Left lung (tissue), 14 donors: ENCODE results near the gene SBF1. TPM values are rescaled to one million over a fixed set of nuclear protein-coding genes. Genes with fewer than 3 reads are reported as not detected.
A peak's percentile ranks its signal among the peaks of the same experiment; 100 is the strongest.

Experiments
- ATAC-seq: fragments of 200-7000 bp; cut with Tn5 transposase; one replicate; pipeline ENCODE4 v1.9.1; 2020; ENCODE audit warnings: moderate library complexity
- DNase-seq, 4 donors: peaks; one replicate each; pipeline ENCODE4 v3.0.0-alpha.2; 2013 to 2020
- H3K27ac ChIP-seq, 2 donors: fragments of 200-600 bp; sonication (generic) in 1 of 2; one replicate each; pipeline versions ENCODE4 v1.5.0 to v1.8.0; 2020 to 2021
- H3K27me3 ChIP-seq, 2 donors: fragments of 200-600 bp; sonication (generic) in 1 of 2; one replicate each; pipeline versions ENCODE4 v1.5.0 to v1.8.0; 2020 to 2021
- H3K36me3 ChIP-seq, 2 donors: fragments of 200-600 bp; sonication (generic) in 1 of 2; one replicate each; pipeline versions ENCODE4 v1.5.0 to v1.8.0; 2020 to 2021
- H3K4me1 ChIP-seq, 2 donors: fragments of 200-600 bp; one replicate each; pipeline ENCODE4 v1.8.0; 2021
- H3K4me3 ChIP-seq, 2 donors: fragments of 200-600 bp; sonication (generic) in 1 of 2; one replicate each; pipeline versions ENCODE4 v1.5.0 to v1.8.0; 2020 to 2021; ENCODE audit warnings: mild to moderate bottlenecking in 1 of 2
- H3K9me3 ChIP-seq, 2 donors: fragments of 200-600 bp; sonication (generic) in 1 of 2; one replicate each; pipeline versions ENCODE4 v1.5.0 to v1.8.0; 2020 to 2021
- CTCF ChIP-seq, 2 donors: fragments of 200-600 bp; sonication (generic) in 1 of 2; IDR thresholded peaks; one replicate each; pipeline versions ENCODE4 v1.5.0 to v1.8.0; 2021; ENCODE audit warnings: antibody characterized with exemption in 2 of 2
- intact Hi-C, 2 donors: fragments of 100-400 bp; cut with DNase I; formaldehyde crosslinking; loops; one replicate each; pipeline versions ENCODE4 v1.11.2 to v1.14.2; 2022
- long read RNA-seq, 12 donors: library from polyadenylated mRNA in 2 of 12; unstranded in 2 of 12; transcript quantifications; one replicate each; pipeline ENCODE4 v2.0.0 and lab custom pipeline, GENCODE V29; 2019 to 2026
- polyA plus RNA-seq, 6 donors: library from polyadenylated mRNA; unstranded; fragments of 120-200 nt; gene quantifications; one replicate each; pipeline ENCODE4 v1.2.1, GENCODE V29; 2013; ENCODE audit not compliant: insufficient read length in 6 of 6
- total RNA-seq, 2 donors: library from RNA; stranded (reverse); fragmentation: NEBNext Ultra II Directional; extraction: Animal tissue kit (Norgen Biotek cat#: 25700); gene quantifications; one replicate each; pipeline ENCODE4 v1.2.1, GENCODE V29; 2021
- donor health status: DM: no; HTN: yes; CAD: no.
- donor health status: DM: no; HTN: no; CAD: no.

SBF1 gene
- 10 to 100 TPM; 57.1 to 69.9 TPM for total RNA-seq
- polyA plus RNA-seq: 10 to 100 TPM; 31.6 to 47.4 (median 38.0) TPM
- long read RNA-seq, donor 1, full-length matches to known transcripts: 5 of 10 reads
- long read RNA-seq, donor 1, partial matches to known transcripts: 5 of 10 reads
- long read RNA-seq, donor 1, other reads (novel, unspliced or antisense): 0 of 10 reads
- long read RNA-seq, donor 2, partial matches to known transcripts: 7 of 9 reads
- long read RNA-seq, donor 2, other reads (novel, unspliced or antisense): 0 of 9 reads
- long read RNA-seq, donor 3, partial matches to known transcripts: 0 of 4 reads
- long read RNA-seq, donor 3, other reads (novel, unspliced or antisense): 0 of 4 reads
- long read RNA-seq, donor 4, partial matches to known transcripts: 1 of 2 reads
- long read RNA-seq, donor 4, other reads (novel, unspliced or antisense): 1 of 2 reads
- long read RNA-seq, donor 5, partial matches to known transcripts: 0 of 2 reads
- long read RNA-seq, donor 5, other reads (novel, unspliced or antisense): 0 of 2 reads
- long read RNA-seq, donor 6: 0 reads
- long read RNA-seq, donor 7, partial matches to known transcripts: 0 of 1 reads
- long read RNA-seq, donor 7, other reads (novel, unspliced or antisense): 0 of 1 reads
- long read RNA-seq, donor 8, partial matches to known transcripts: 5 of 7 reads
- long read RNA-seq, donor 8, other reads (novel, unspliced or antisense): 0 of 7 reads
- long read RNA-seq, donor 9: 0 reads
- long read RNA-seq, donor 10, partial matches to known transcripts: 2 of 3 reads
- long read RNA-seq, donor 10, other reads (novel, unspliced or antisense): 1 of 3 reads
- long read RNA-seq, donor 11, full-length matches to known transcripts: 5 of 13 reads
- long read RNA-seq, donor 11, partial matches to known transcripts: 8 of 13 reads
- long read RNA-seq, donor 11, other reads (novel, unspliced or antisense): 0 of 13 reads
- long read RNA-seq, donor 12, partial matches to known transcripts: 0 of 4 reads
- long read RNA-seq, donor 12, other reads (novel, unspliced or antisense): 0 of 4 reads

- peak; percentile 97 for ATAC-seq
- Histone ChIP-seq H3K4me1 (peaks cover 34 to 52% of the 10 kb centered on the region in 2 donors), H3K4me3 (peak within 1 kb of the TSS; percentile 67 to 89), H3K27ac (peak within 1 kb of the TSS in 1 of 2 donors; percentile 70), H3K9me3 (no peaks in the 10 kb centered on the region), H3K27me3 (peaks cover 0 to 20% of the 10 kb centered on the region in 2 donors), H3K36me3 (no peaks in the 10 kb centered on the region)
- TF ChIP-seq CTCF (IDR thresholded peaks at IDR 0.05): no peak
- DNase-seq: peak; percentile 92 to 97 (median 95)
- intact Hi-C loops: no loop called here
Measured at GRCh38 chr22:50474710-50475651, at the start of gene SBF1. Gene SBF1 (minus strand): TSS chr22:50475035. CDS start chr22:50474840, 195 bp downstream.

- peak overlapping the region; percentile 99 for H3K27ac ChIP-seq
Measured at GRCh38 chr22:50523806-50524675, 49.2 kb upstream of the SBF1 start.

GRCh38 chr22:50523458-50523805 lies 48.6 kb upstream of the SBF1 start:
- H3K4me3 ChIP-seq: no peak overlapping the region

More at GRCh38 chr22:50523806-50524675, 49.2 kb upstream of the SBF1 start:
- DNase-seq: peak in 1 of 4 donors; percentile 79
- H3K4me3 ChIP-seq: peak overlapping the region; percentile 85 to 86
- H3K9me3 ChIP-seq: no peaks in the 10 kb centered on the region
- H3K36me3 ChIP-seq: peaks cover 0 to 70% of the 10 kb centered on the region in 2 donors
- peaks cover 19 to 43% of the 10 kb centered on the region in 2 donors for H3K4me1 ChIP-seq
- no peak for ATAC-seq
- intact Hi-C loops: no loop called here
- TF ChIP-seq CTCF (IDR thresholded peaks at IDR 0.05): no peak
- H3K27me3 ChIP-seq: no peaks in the 10 kb centered on the region

More at GRCh38 chr22:50523458-50523805, 48.6 kb upstream of the SBF1 start:
- DNase-seq (peak in 1 of 4 donors; percentile 63), ATAC-seq (no peak)
- Histone ChIP-seq H3K9me3 (no peaks in the 10 kb centered on the region), H3K36me3 (peaks cover 0 to 70% of the 10 kb centered on the region in 2 donors), H3K4me1 (peaks cover 19 to 37% of the 10 kb centered on the region in 2 donors), H3K27me3 (no peaks in the 10 kb centered on the region), H3K27ac (no peak overlapping the region)
- intact Hi-C loops: no loop called here
- no peak for TF ChIP-seq CTCF (IDR thresholded peaks at IDR 0.05)
